Activated naive CD8-positive, alpha-beta T cell treated with anti-CD3 and anti-CD28 coated beads, Interleukin-2, amount 50 U/mL, for 16 hours (primary cell): ENCODE results near the gene CDCA3.

Source experiments
- DNase-seq: peaks from one replicate; pipeline ENCODE4 v3.0.0-alpha.2; 2020; ENCODE audit warnings: low read depth, low spot score

CDCA3 gene

DNA sequence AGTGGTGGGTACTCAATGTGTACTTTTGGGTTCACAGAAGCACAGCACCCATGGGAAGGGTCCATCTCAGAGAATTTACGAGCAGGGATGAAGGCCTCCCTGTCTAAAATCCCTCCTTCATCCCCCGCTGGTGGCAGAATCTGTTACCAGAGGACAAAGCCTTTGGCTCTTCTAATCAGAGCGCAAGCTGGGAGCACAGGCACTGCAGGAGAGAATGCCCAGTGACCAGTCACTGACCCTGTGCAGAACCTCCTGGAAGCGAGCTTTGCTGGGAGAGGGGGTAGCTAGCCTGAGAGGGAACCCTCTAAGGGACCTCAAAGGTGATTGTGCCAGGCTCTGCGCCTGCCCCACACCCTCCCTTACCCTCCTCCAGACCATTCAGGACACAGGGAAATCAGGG lies 30.9 kb downstream of the CDCA3 start:
- DNase-seq = no peak

DNA sequence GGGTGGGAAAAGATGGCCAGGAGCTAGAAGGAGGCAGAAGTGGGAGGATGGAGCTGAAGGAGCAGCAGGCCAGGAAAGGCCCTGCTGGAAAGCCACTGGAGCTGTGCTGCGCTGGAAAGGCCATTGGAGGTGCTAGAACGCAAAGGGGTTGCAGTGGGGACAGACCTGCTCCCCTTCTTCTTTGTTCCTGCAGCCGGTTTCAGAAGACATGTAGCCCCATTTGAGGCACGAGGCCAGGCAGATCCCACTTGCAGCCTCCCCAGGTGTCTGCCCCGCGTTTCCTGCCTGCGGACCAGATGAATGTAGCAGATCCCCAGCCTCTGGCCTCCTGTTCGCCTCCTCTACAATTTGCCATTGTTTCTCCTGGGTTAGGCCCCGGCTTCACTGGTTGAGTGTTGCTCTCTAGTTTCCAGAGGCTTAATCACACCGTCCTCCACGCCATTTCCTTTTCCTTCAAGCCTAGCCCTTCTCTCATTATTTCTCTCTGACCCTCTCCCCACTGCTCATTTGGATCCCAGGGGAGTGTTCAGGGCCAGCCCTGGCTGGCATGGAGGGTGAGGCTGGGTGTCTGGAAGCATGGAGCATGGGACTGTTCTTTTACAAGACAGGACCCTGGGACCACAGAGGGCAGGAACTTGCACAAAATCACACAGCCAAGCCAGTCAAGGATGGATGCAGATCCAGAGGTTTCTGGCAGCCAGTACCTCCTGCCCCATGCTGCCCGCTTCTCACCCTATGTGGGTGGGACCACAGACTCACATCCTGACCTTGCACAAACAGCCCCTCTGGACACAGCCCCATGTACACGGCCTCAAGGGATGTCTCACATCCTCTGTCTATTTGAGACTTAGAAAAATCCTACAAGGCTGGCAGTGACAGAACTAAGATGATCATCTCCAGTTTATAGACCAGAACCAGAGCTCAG lies 31.7 kb downstream of the CDCA3 start:
- DNase-seq = no peak

DNA sequence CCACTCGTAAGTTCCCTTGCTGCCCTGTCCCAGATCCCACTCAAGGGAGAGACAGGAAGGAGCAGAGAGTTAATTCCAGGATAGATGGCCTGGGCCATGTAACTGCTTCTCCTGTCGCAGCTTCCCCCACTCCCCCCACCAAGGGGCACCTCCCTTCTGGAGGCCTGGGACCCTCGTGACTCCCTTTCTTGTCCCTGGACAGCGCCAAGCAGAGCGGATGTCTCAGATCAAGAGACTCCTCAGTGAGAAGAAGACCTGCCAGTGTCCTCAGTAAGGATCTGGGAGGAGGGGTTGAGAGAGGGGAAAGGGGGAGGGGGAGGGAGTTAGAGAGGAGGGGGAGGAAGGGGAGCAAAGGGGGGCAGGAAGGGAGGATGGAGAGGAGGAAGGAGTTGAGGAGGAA lies 32.4 kb downstream of the CDCA3 start:
- no peak for DNase-seq

DNA sequence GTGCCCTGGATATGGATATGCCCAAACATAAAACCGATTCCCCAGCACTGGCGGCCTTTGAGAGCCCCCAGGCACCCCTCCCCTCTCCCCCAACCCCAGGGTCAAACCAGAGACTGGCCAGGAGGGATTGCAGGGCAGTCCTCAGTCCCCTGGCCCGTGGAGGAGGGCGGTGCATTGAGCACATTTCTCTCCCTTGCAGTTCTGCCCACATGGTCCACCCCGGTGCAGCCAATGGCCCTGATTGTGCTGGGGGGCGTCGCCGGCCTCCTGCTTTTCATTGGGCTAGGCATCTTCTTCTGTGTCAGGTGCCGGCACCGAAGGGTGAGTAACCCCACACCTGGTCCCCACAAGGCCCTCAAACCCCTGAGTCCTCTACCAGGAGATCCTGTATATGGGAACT lies 32.9 kb downstream of the CDCA3 start:
- DNase-seq = no peak

DNA sequence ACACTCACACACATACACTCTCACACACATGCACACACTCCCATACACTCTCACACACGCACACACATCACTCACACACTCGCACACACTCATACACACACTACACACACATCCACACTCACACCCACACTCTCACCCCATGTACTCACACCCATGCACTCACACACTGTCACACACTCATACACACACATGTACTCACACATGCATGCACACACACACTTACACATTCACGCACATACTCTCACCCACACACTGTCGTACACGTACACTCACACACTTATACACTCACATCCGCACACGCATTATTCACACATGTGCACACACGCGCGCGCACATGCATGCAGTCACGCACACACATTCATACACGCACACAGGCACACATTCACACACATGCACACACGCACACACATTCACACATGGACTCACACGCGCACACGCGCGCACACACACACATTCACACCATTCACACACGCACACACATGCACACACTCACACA lies 33.4 kb downstream of the CDCA3 start:
- DNase-seq = no peak

DNA sequence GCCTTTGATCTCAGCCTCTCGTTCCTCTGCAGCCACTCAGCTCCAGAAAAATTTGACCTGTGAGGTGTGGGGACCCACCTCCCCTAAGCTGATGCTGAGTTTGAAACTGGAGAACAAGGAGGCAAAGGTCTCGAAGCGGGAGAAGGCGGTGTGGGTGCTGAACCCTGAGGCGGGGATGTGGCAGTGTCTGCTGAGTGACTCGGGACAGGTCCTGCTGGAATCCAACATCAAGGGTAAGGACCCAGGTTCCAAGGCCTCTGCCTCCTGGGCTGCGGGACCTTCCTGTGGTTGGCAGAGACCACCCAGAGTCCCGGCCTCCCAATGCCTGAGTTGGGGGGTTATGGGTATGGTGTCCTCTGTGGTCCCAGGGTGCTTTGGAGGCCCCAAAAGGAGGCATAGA lies 34.0 kb downstream of the CDCA3 start:
- DNase-seq = no peak

DNA sequence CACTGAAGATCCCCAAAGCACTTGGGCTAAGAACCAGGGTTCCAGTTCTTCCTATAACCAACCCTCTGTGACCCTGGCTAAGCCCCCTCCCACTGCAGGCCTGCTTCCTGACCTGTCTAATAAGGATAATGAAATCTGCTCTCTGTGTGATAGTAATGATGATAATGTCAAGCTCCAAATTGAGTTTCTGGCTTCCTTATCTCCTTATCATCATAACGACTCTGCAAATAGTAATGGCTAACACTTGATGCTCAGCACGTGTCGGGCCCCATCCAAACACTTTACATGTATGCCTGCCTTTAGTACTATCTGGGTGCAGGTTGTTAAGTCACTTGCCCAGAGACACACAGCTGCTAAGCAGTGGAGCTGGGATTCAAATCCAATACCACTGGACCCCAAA lies 34.5 kb downstream of the CDCA3 start:
- DNase-seq = no peak

DNA sequence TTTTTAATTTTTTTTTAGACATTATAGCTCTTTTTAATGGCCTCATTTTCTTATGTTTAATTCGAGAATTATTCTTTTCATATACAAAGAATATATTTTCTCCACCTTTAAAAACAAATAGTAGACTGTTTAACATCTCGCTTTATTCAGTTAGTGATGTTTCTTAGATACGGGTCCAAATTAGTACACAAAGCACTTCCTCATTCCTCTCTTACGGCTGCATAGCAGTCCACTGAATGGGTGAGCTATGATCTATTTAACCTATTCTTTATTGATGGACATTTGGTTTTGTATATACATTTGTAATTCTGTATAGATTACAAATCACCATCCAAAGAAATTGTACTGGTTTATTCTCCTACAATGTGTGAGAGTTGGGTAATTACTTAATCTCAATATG lies 37.7 kb downstream of the CDCA3 start:
- no peak for DNase-seq

DNA sequence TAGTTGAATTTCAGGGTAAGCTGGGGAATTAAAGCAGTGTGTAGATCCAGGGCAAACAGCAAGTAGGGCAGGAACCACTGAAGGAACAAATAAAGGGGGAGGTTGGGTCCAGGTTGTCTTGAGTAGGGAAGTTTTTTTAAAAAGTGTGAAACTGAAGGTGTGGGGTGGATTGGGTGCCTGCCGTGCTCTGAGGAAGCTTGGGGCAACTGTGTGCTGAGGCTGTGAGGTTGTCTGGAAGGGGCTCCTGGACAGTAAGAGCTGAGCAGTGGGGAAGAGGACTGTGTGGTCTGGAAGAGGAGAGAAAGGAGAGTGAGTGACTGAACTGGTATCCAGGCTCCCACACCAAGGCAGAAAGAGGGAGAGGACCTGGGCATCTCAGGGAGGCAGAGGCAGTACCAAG lies 40.3 kb downstream of the CDCA3 start:
- no peak for DNase-seq

DNA sequence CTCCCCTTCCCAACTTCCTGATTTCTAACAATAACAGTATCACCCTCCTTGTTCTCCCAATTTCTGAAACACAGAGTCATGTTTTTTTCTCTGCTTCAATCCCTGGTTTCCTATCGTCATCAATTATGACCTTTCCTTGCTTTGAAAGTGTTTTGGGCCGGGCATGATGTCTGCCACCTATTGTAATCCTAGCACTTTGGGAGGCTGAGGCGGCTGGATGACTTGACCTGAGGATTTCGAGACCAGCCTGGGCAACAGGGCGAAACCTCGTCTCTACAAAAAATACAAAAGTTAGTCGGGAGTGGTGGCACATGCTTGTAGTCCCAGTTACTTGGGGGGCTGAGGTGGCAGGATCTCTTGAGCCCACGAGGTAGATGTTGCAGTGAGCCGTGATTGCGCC lies 42.0 kb downstream of the CDCA3 start:
- no peak for DNase-seq

DNA sequence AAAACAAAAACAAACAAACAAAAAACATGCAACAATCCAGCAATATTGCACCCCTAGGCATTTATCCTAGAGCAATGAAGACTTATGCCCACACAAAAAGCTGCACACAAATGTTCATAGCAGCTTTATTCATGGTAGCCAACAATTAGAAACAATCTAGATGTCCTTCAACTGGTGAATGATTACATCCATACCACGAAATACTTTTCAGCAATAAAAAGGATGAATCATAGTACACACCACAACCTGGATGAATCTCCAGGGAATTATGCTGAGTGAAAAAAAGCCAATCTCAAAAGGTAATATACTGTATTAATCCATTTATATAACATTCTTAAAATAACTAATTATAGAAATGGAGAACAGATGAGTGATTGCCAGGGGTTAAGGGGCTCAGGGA lies 43.9 kb downstream of the CDCA3 start:
- no peak for DNase-seq

DNA sequence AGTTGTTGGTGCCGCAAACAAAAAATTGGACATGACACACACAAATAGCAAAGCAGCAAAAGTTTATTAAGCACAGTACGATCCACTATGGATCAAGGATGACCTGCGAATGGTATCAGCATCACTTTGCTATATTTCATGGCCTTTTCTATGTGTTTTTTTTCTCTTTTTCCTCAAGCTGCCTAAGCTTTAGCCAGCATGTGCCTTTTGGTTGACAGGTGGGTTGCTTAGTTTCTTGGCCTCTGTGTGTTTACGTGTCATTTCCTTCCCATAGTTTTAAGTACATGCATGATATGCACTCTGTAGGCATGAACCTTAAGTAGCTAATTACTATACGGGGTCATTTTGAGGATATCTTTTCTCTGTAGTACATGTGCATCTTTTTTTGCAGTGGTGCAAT lies 51.9 kb downstream of the CDCA3 start:
- no peak for DNase-seq
